CD14-positive monocyte (primary cell): ENCODE data around the gene CRIM1. TPM values are rescaled to one million over a fixed set of nuclear protein-coding genes. Genes with fewer than 3 reads are reported as not detected.

Experiments used
- DNase-seq, 3 donors: peaks; one replicate each; pipeline ENCODE4 v3.0.0-alpha.2; 2011 to 2022
- H2AFZ ChIP-seq: 2 replicates; pipeline ENCODE4 v1.6.0; 2012; ENCODE audit warnings: mild to moderate bottlenecking, low read depth, low read length, inconsistent platforms; ENCODE audit not compliant: insufficient read depth, poor library complexity, severe bottlenecking
- H3K27ac ChIP-seq, 2 donors: 1 replicate in 1 of 2; 2 replicates in 1 of 2; pipeline ENCODE4 v1.5.1; 2012 to 2013; ENCODE audit warnings: low read length in 2 of 2, control low read depth in 1 of 2, inconsistent platforms in 1 of 2, low read depth in 1 of 2, mild to moderate bottlenecking in 1 of 2
- H3K27me3 ChIP-seq, 2 donors: one replicate each; pipeline versions ENCODE4 v1.6.0 to v1.6.1; 2011 to 2013; ENCODE audit warnings: low read length in 2 of 2; ENCODE audit not compliant: control insufficient read depth in 2 of 2, insufficient read depth in 2 of 2
- H3K36me3 ChIP-seq, 2 donors: replicated peaks in 1 of 2; 1 replicate in 1 of 2; 2 replicates in 1 of 2; pipeline versions ENCODE4 v1.5.1 to v1.6.1; 2012 to 2013; ENCODE audit warnings: low read length in 2 of 2, control low read depth in 1 of 2, inconsistent platforms in 1 of 2, mild to moderate bottlenecking in 1 of 2; ENCODE audit not compliant: insufficient read depth in 2 of 2, control insufficient read depth in 1 of 2
- H3K4me1 ChIP-seq, 2 donors: 1 replicate in 1 of 2; 2 replicates in 1 of 2; pipeline versions ENCODE4 v1.5.1 to v1.6.1; 2012 to 2013; ENCODE audit warnings: low read length in 2 of 2, control low read depth in 1 of 2, inconsistent platforms in 1 of 2, mild to moderate bottlenecking in 1 of 2, moderate library complexity in 1 of 2; ENCODE audit not compliant: insufficient read depth in 2 of 2, control insufficient read depth in 1 of 2
- H3K4me2 ChIP-seq: replicated peaks from 2 replicates; pipeline ENCODE3; 2012; ENCODE audit warnings: low read length, moderate library complexity, mild to moderate bottlenecking; ENCODE audit not compliant: poor library complexity, severe bottlenecking; ENCODE audit errors: extremely low read depth
- H3K4me3 ChIP-seq, 3 experiments: fragments of 200-600 bp in 1 of 3; sonication (generic) in 1 of 3; replicated peaks in 1 of 3; 1 replicate in 2 of 3; 2 replicates in 1 of 3; pipeline ENCODE4 v1.5.1; 2011 to 2013; ENCODE audit warnings: low read length in 3 of 3, mild to moderate bottlenecking in 3 of 3, control low read depth in 2 of 3, low read depth in 2 of 3, inconsistent platforms in 1 of 3, moderate library complexity in 1 of 3
- H3K79me2 ChIP-seq: 2 replicates; pipeline ENCODE4 v1.6.0; 2012; ENCODE audit warnings: mild to moderate bottlenecking, control low read depth, inconsistent platforms, low read length, moderate library complexity; ENCODE audit not compliant: insufficient read depth
- H3K9ac ChIP-seq: 2 replicates; pipeline ENCODE4 v1.6.0; 2017; ENCODE audit warnings: low read length, mild to moderate bottlenecking; ENCODE audit not compliant: insufficient read depth, poor library complexity, severe bottlenecking
- H3K9me3 ChIP-seq, 2 donors: replicated peaks in 1 of 2; 1 replicate in 1 of 2; 2 replicates in 1 of 2; pipeline versions ENCODE4 v1.5.1 to v1.6.1; 2012 to 2013; ENCODE audit warnings: low read length in 2 of 2, control low read depth in 1 of 2; ENCODE audit not compliant: control insufficient read depth in 1 of 2, insufficient read depth in 1 of 2
- H4K20me1 ChIP-seq: 2 replicates; pipeline ENCODE4 v1.6.0; 2012; ENCODE audit warnings: mild to moderate bottlenecking, low read length, control low read depth, moderate library complexity; ENCODE audit not compliant: insufficient read depth
- H3K27ac Mint-ChIP-seq, 7 donors: one replicate each; pipeline ENCODE4 v1.8.0; 2020; ENCODE audit warnings: mild to moderate bottlenecking in 7 of 7, mixed read lengths in 7 of 7, moderate library complexity in 6 of 7, inconsistent platforms in 2 of 7
- H3K27me3 Mint-ChIP-seq, 3 donors: one replicate each; pipeline ENCODE4 v1.8.0; 2021 to 2022; ENCODE audit warnings: low read depth in 3 of 3, mild to moderate bottlenecking in 3 of 3, mixed read lengths in 3 of 3, moderate library complexity in 3 of 3, inconsistent platforms in 1 of 3
- H3K36me3 Mint-ChIP-seq, 2 donors: one replicate each; pipeline ENCODE4 v1.8.0; 2020; ENCODE audit warnings: mixed read lengths in 2 of 2, inconsistent platforms in 1 of 2, mild to moderate bottlenecking in 1 of 2
- H3K4me1 Mint-ChIP-seq: one replicate; pipeline ENCODE4 v1.8.0; 2020; ENCODE audit warnings: mild to moderate bottlenecking, mixed read lengths
- H3K4me3 Mint-ChIP-seq, 2 donors: one replicate each; pipeline ENCODE4 v1.8.0; 2020; ENCODE audit warnings: mild to moderate bottlenecking in 2 of 2, mixed read lengths in 2 of 2, moderate library complexity in 1 of 2
- H3K9me3 Mint-ChIP-seq, 7 donors: one replicate each; pipeline ENCODE4 v1.8.0; 2020 to 2022; ENCODE audit warnings: mixed read lengths in 7 of 7, mild to moderate bottlenecking in 6 of 7, moderate library complexity in 6 of 7, inconsistent platforms in 2 of 7
- CTCF ChIP-seq: fragments of 200-600 bp; IDR thresholded peaks from one replicate; pipeline ENCODE4 v1.8.0; 2022; ENCODE audit warnings: antibody characterized with exemption, mild to moderate bottlenecking
- WGBS: methylation state at CpG from one replicate; pipeline ENCODE4 v1.1.5; 2013; ENCODE audit warnings: missing lambda C conversion rate; ENCODE audit not compliant: insufficient coverage; 5-methylcytosine and 5-hydroxymethylcytosine counted together
- intact Hi-C, 2 donors: fragments of 100-400 bp; cut with micrococcal nuclease; formaldehyde crosslinking; loops; one replicate each; pipeline versions ENCODE4 v1.15.0 to v1.15.1; 2023
- polyA plus RNA-seq, 3 donors: library from polyadenylated mRNA; depleted of rRNA in 1 of 3; unstranded in 2 of 3; stranded (reverse) in 1 of 3; fragments of 300-500 nt in 2 of 3; fragments of >200 nt in 1 of 3; fragmentation: Illumina TruSeq in 2 of 3; gene quantifications; 1 replicate in 2 of 3; 2 replicates in 1 of 3; pipeline ENCODE4 v1.2.3, GENCODE V29; 2012 to 2021

Gene CRIM1
- polyA plus RNA-seq, 3 donors = 0.08 to 0.27 TPM; not detected in 1

GRCh38 chr2:36545871-36546416 is 190.4 kb downstream of the CRIM1 start:
- H3K36me3 Mint-ChIP-seq = peaks cover 62 to 63% of the 10 kb centered on the region in 2 donors
- Histone ChIP-seq H3K9ac (no peak overlapping the region), H3K27me3 (no peaks in the 10 kb centered on the region), H3K27ac (no peak overlapping the region), H3K4me1 (no peaks in the 10 kb centered on the region), H3K4me2 (no peak overlapping the region), H3K4me3 (no peak overlapping the region), H3K9me3 (no peaks in the 10 kb centered on the region), H3K36me3 (peaks cover 24 to 74% of the 10 kb centered on the region in 2 donors), H2AFZ (no peak overlapping the region), H4K20me1 (no peaks in the 10 kb centered on the region), H3K79me2 (no peaks in the 10 kb centered on the region)
- H3K27ac Mint-ChIP-seq = no peak overlapping the region
- no peaks in the 10 kb centered on the region for H3K27me3 Mint-ChIP-seq
- WGBS = no CpG with 5 or more reads among the region's 1 CpG
- DNase-seq = no peak
- intact Hi-C loops = no loop called here
- no peak overlapping the region for H3K4me3 Mint-ChIP-seq
- H3K9me3 Mint-ChIP-seq = no peaks in the 10 kb centered on the region
- H3K4me1 Mint-ChIP-seq = peaks cover 2% of the 10 kb centered on the region
- no peak for TF ChIP-seq CTCF

- Histone ChIP-seq H3K36me3 (peaks cover 35 to 93% of the 10 kb centered on the region in 2 donors), H3K4me3 (no peak overlapping the region), H3K9ac (no peak overlapping the region), H3K27me3 (no peaks in the 10 kb centered on the region), H3K4me2 (no peak overlapping the region), H2AFZ (no peak overlapping the region), H4K20me1 (no peaks in the 10 kb centered on the region), H3K79me2 (no peaks in the 10 kb centered on the region), H3K27ac (no peak overlapping the region), H3K9me3 (no peaks in the 10 kb centered on the region), H3K4me1 (peaks cover 1% of the 10 kb centered on the region in 2 donors)
- Mint-ChIP-seq H3K36me3 (peaks cover 70 to 72% of the 10 kb centered on the region in 2 donors), H3K27me3 (no peaks in the 10 kb centered on the region), H3K4me3 (no peak overlapping the region), H3K4me1 (peaks cover 2% of the 10 kb centered on the region), H3K27ac (no peak overlapping the region), H3K9me3 (no peaks in the 10 kb centered on the region)
- no peak for DNase-seq
- intact Hi-C loops = no loop called here
- TF ChIP-seq CTCF = no peak
- WGBS = no CpG with 5 or more reads among the region's 3 CpGs
Observed at GRCh38 chr2:36547906-36548305, 192.3 kb downstream of the CRIM1 start.
